PFSK-1 (cell line): ENCODE data around the gene SPDYE4.

Experiments
- FOXP2 ChIP-seq: optimal IDR thresholded peaks from 2 replicates; pipeline ENCODE3; 2011; ENCODE audit warnings: borderline replicate concordance, control low read depth, inconsistent platforms; ENCODE audit not compliant: insufficient read depth; ENCODE audit errors: extremely low read length, extremely low read depth
- POLR2AphosphoS5 ChIP-seq: IDR thresholded peaks from 2 replicates; pipeline ENCODE4 v1.6.1; 2012; ENCODE audit warnings: low read depth, mild to moderate bottlenecking, control low read depth, low read length, moderate library complexity
- REST ChIP-seq, 2 experiments: IDR thresholded peaks; 2 replicates each; pipeline versions ENCODE4 v1.6.1 to v1.8.0; 2011 to 2012; ENCODE audit warnings: low read depth in 2 of 2, low read length in 2 of 2, control low read depth in 1 of 2, inconsistent platforms in 1 of 2, mild to moderate bottlenecking in 1 of 2, moderate library complexity in 1 of 2; ENCODE audit not compliant: insufficient read depth in 1 of 2
- SIN3A ChIP-seq: IDR thresholded peaks from 2 replicates; pipeline ENCODE4 v1.6.1; 2012; ENCODE audit warnings: mild to moderate bottlenecking, low read length, moderate library complexity, borderline replicate concordance; ENCODE audit not compliant: insufficient read depth
- TAF1 ChIP-seq: IDR thresholded peaks from 2 replicates; pipeline ENCODE4 v1.6.1; 2012; ENCODE audit warnings: low read length, control low read depth, borderline replicate concordance; ENCODE audit not compliant: insufficient read depth

SPDYE4 gene

DNA sequence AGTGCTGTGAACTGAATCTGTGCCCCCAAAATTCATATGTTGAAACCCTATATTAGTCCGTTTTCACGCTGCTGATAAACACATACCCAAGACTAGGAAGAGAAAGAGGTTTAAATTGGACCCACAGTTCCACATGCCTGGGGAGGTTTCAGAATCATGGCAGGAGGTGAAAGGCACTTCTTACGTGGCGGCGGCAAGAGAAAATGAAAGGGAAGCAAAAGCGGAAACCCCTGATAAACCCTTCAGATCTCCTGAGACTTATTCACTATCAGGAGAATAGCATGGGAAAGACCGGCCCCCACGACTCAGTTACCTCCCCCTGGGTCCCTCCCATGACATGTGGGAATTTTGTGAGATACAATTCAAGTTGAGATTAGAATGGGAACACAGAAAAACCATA, 3.7 kb upstream of the SPDYE4 start:
- no peak for TF ChIP-seq POLR2AphosphoS5

GRCh38 chr17:8757189-8757588, 1.2 kb downstream of the SPDYE4 start:
- TF ChIP-seq FOXP2 (no peak), REST (IDR thresholded peaks at IDR 0.05; ENCODE audit: insufficient read depth in 1 of 2, low read depth in 2 of 2, low read length in 2 of 2) (no peak), SIN3A (no peak), TAF1 (no peak), POLR2AphosphoS5 (no peak)

- no peak for TF ChIP-seq SIN3A
- TF ChIP-seq FOXP2, result no peak
- TF ChIP-seq TAF1, result no peak
- no peak for TF ChIP-seq REST (IDR thresholded peaks at IDR 0.05; ENCODE audit: insufficient read depth in 1 of 2, low read depth in 2 of 2, low read length in 2 of 2)
- no peak for TF ChIP-seq POLR2AphosphoS5
Measured at GRCh38 chr17:8755590-8756255, 2.6 kb downstream of the SPDYE4 start.

DNA sequence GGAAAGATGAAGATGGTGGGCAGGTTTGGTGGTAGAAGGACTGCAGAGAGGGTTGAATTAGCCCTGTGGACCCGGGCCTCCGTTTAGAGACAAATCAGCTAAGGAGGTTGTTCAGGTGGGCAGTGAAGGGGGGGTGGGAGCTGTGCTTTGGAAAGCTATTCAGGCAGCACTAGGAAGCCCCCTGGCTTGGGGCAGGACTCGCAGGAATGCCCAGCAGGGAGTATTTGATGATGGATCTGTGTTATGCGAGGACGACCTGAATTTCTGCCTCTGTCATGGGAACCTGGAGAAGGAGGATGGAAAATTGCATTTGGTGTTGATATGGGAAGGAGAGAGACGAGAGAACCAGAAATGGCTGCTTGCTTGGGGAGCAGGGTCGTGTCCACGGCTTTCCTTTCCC, 3.5 kb downstream of the SPDYE4 start:
- no peak for TF ChIP-seq FOXP2
- TF ChIP-seq REST (IDR thresholded peaks at IDR 0.05; ENCODE audit: insufficient read depth in 1 of 2, low read depth in 2 of 2, low read length in 2 of 2), result no peak
- TF ChIP-seq TAF1, result no peak
- no peak for TF ChIP-seq POLR2AphosphoS5
- TF ChIP-seq SIN3A, result no peak

- TF ChIP-seq SIN3A (no peak), FOXP2 (no peak), REST (IDR thresholded peaks at IDR 0.05; ENCODE audit: insufficient read depth in 1 of 2, low read depth in 2 of 2, low read length in 2 of 2) (no peak), TAF1 (no peak), POLR2AphosphoS5 (no peak)
Measured at GRCh38 chr17:8753976-8754440, 4.3 kb downstream of the SPDYE4 start.
